SHP77 (cell line): ENCODE results near the gene ITGA2.

ENCODE experiments used
- DNase-seq, 2 experiments: peaks; one replicate each; lab custom pipeline; 2025; lab: John Stamatoyannopoulos, UW

The ITGA2 gene

DNA sequence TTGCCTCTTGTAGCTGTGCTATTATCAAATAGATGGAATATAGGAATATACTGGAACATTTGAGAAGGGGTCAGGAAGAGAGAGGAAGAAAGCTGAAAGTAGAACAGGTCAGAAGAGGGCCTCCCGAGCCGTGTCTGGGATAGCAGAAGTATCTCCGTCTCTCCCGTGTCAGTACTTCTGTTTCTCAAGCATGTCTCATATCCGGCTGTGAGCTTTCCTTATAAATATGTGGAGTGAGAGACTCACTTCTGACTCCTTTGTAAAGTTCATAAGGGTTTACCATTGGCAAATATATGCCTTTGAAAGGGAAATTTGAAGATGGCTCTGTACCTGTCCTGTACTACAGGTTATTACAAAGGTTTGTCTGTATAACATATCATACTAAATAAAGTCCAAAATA is 70.1 kb downstream of the ITGA2 start:
- no peak for DNase-seq

- DNase-seq = no peak
Observed at GRCh38 chr5:53063176-53063575, 74.0 kb downstream of the ITGA2 start.

DNA sequence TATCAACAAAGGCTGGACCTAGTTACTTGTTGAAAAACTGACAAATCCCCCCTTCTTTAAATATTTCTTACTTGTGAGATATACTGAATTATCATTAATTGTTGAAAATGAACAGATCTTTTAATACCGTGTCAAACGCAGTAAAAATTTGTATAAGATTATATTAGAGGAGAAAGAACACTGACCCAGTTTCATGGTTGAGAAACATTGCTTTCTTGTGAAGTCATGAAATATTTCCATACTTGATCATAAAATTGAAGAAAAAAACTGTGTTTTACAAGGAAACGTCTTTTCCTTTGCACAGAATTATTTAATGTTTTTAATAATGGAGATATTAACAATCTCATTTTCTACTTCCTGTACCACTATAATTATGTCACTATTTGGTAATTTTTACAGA is 74.6 kb downstream of the ITGA2 start:
- no peak for DNase-seq

GRCh38 chr5:53066088-53066487 is 76.9 kb downstream of the ITGA2 start:
- DNase-seq = no peak

DNA sequence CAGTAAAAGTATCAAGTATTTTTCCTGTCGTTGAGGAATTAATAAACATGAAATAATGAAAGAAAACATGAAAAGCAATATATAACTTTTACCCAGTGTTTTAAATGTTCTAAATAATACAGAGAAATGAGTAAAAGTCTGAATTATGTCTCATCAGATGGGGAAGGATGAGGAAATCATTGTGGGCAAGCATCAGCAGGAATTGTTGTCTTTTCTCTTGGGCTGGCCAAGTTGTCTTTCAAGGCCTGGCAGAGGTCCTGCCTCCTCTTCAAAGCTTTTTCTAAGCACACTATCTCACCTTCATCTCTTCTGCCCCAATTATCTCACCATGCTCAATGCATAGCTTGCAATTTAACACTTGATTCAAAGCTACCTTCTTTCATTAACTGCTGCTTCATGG is 78.5 kb downstream of the ITGA2 start:
- DNase-seq = no peak

- DNase-seq = no peak
Observed at GRCh38 chr5:53068291-53068836, 79.2 kb downstream of the ITGA2 start.

DNA sequence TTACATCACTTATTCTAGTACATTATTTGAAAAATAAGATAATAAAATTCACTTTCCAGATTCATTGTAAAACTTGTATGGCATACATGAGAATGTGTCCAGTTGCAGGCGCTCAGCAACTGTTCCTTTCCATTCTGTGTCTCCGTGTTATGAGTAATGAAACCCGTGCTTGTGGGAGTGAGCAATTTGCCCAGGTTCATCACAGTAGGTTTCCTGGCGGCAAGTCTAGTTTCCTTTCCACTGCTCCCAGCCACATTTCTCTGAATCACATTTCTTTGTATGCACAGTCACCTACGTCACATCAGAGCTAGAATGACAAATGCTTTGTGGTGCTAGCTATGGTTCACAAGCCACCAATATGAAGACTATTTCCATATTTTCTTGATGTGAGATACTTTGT is 80.5 kb downstream of the ITGA2 start:
- peak in 1 of 2 experiments; percentile 20 for DNase-seq

GRCh38 chr5:53071298-53071697 is 82.1 kb downstream of the ITGA2 start:
- no peak for DNase-seq

GRCh38 chr5:53071738-53072137 is 82.6 kb downstream of the ITGA2 start:
- DNase-seq = no peak

DNA sequence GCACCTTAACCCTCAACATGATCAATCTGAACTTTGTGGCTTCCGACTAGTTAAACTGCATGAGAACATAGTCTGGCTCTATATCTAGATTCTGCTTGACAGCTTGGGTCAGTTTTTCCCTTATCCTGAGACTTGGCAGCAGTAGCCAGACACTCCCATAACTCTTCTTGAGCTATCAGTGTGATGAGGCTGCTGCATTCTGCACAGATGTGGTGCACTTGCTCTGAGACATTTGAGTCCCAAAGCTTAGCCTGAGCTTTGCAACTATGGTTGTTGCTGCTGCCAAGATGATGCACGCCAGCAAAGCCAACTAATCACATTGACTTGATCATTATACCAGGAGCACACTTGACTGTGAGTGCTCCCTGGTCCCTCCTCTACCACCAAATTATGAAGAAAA is 84.2 kb downstream of the ITGA2 start:
- DNase-seq = no peak

GRCh38 chr5:53076014-53076583 is 86.9 kb downstream of the ITGA2 start:
- no peak for DNase-seq

GRCh38 chr5:53080271-53080670 is 91.1 kb downstream of the ITGA2 start:
- DNase-seq = no peak

- no peak for DNase-seq
Observed at GRCh38 chr5:53083927-53084326, 94.8 kb downstream of the ITGA2 start.

DNA sequence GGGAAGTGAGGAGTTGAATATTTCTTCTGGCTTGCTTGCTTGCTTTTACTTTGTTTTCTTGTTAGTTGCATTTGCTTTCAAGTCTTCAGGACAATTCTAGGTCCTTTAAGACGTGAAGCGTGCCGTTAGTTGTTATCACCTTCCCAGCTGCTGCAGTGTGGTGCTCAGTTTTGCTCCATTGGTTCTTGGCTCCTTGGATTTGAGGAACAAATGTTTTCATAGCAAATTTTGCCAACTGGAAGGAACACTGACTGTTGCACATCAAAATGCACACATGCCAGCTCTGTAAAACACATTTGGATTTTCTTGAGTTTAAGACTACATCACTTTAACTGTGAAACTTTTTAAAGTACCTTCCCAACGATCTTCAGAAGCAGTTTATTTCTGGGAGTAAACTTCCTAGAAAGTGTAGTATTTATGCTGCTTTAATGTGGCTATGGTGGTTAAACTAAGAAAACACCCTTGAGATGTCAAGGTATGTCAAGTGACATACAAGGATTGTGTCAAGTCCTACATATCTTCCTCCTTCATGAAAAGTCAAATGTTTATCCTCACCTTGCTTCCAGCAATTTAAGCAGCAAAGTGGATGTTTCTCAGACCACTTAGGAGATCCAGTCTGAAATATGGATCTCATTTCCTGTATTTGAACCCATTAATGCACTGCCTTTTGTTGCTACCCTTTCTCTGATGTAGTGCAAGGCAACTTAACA is 95.5 kb downstream of the ITGA2 start:
- DNase-seq = no peak

GRCh38 chr5:53087171-53087570 is 98.0 kb downstream of the ITGA2 start:
- no peak for DNase-seq

DNA sequence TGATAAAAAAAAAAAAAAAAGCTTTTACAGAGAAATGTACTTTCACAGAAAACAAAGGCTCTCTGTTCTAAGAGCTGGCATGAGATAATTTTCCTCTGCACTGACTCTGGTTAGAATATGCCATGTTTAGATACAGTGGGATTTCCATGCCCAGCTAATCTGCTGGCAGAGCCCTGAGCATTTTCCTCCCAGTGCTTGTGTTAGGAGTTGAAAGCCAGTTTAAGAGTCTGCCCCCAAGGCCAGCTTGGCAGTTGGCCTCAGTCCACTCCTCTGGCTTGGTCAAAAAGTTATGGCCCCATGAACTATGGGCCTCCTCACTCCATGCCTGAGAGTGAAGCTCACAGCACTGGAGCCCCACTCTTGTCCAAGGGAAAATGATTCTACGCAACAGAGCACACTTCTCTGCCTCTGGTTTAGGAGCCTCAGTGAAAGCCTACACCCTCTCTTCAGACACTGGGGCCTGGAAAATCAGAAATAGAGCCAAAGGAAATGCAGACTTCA is 98.5 kb downstream of the ITGA2 start:
- no peak for DNase-seq

DNA sequence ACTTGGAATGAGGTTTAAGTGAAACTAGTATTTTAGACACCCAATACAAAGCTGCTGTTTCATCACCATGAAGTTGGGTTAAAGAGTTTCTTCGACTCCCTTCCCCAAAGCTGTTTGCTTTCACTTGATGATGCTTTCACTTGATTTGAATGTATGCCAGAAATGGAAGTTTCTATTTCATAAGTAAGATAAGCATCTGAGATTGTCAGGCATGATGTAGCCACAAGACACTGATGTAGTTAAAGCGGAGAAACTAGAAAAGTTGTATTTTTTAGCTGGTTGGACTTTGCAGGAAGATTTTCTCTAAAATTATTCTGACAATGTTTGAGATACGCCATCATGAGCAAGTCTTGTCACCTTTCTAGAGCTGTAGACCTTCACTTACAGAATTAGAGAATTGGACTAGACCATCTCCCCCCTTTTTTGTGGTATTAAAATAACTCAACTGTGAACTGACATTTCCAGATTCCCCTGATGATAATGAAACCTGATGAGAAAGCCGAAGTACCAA is 100.4 kb downstream of the ITGA2 start:
- DNase-seq = no peak

- DNase-seq = no peak
Observed at GRCh38 chr5:53090229-53090628, 101.1 kb downstream of the ITGA2 start.

GRCh38 chr5:53091289-53091688 is 102.1 kb downstream of the ITGA2 start:
- no peak for DNase-seq

DNA sequence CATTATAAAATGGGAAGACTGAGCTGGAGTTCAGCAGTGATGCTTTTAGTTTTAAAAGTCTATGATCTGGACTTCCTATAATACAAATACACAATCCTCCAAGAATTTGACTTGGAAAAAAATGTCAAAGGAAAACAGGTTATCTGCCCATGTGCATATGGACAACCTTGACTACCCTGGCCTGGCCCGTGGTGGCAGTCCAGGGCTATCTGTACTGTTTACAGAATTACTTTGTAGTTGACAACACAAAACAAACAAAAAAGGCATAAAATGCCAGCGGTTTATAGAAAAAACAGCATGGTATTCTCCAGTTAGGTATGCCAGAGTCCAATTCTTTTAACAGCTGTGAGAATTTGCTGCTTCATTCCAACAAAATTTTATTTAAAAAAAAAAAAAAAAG is 103.1 kb downstream of the ITGA2 start:
- DNase-seq = no peak

GRCh38 chr5:53095217-53095616 is 106.1 kb downstream of the ITGA2 start:
- no peak for DNase-seq

GRCh38 chr5:53095931-53096525 is 106.9 kb downstream of the ITGA2 start:
- peak in 1 of 2 experiments; percentile 36 for DNase-seq

- DNase-seq = no peak
Observed at GRCh38 chr5:53099546-53099945, 110.4 kb downstream of the ITGA2 start.
